IPS-20b (cell line): ENCODE results near the gene GINS3.

Source experiments
- H3K27ac ChIP-seq: one replicate; pipeline ENCODE4 v1.5.1; 2013; ENCODE audit warnings: low read length
- H3K27me3 ChIP-seq: 2 replicates; pipeline ENCODE4 v1.6.1; 2013; ENCODE audit warnings: mild to moderate bottlenecking, low read length, inconsistent platforms; ENCODE audit not compliant: insufficient read depth
- H3K36me3 ChIP-seq: 2 replicates; pipeline ENCODE4 v1.6.1; 2013; ENCODE audit warnings: low read depth, mild to moderate bottlenecking, inconsistent platforms, low read length, moderate library complexity; ENCODE audit not compliant: insufficient read depth
- H3K4me1 ChIP-seq: 2 replicates; pipeline ENCODE4 v1.6.1; 2013; ENCODE audit warnings: mild to moderate bottlenecking, control low read depth, inconsistent platforms, low read length, moderate library complexity; ENCODE audit not compliant: insufficient read depth
- H3K4me3 ChIP-seq: 2 replicates; pipeline ENCODE4 v1.5.1; 2013; ENCODE audit warnings: mild to moderate bottlenecking, low read length, inconsistent platforms
- H3K9ac ChIP-seq: 2 replicates; pipeline ENCODE4 v1.6.1; 2013; ENCODE audit warnings: low read depth, mild to moderate bottlenecking, inconsistent platforms, low read length, moderate library complexity
- H3K9me3 ChIP-seq: 2 replicates; pipeline ENCODE4 v1.6.1; 2013; ENCODE audit warnings: mild to moderate bottlenecking, low read depth, low read length, inconsistent platforms; ENCODE audit not compliant: insufficient read depth

Gene GINS3

GRCh38 chr16:58366247-58367031, 25.8 kb upstream of the GINS3 start:
- Histone ChIP-seq H3K4me1 (no peaks in the 10 kb centered on the region), H3K27ac (no peak overlapping the region), H3K27me3 (peaks cover 16% of the 10 kb centered on the region; the same call in 1 of the 2 replicates), H3K9ac (no peak overlapping the region), H3K36me3 (no peaks in the 10 kb centered on the region), H3K9me3 (no peaks in the 10 kb centered on the region), H3K4me3 (no peak overlapping the region)

GRCh38 chr16:58367252-58367651, 25.0 kb upstream of the GINS3 start:
- H3K4me1 ChIP-seq: no peaks in the 10 kb centered on the region
- H3K27ac ChIP-seq: no peak overlapping the region
- no peaks in the 10 kb centered on the region for H3K9me3 ChIP-seq
- no peaks in the 10 kb centered on the region for H3K36me3 ChIP-seq
- H3K27me3 ChIP-seq: peaks cover 7% of the 10 kb centered on the region; the same call in 1 of the 2 replicates
- H3K9ac ChIP-seq: no peak overlapping the region
- H3K4me3 ChIP-seq: no peak overlapping the region

GRCh38 chr16:58371841-58372240, 20.4 kb upstream of the GINS3 start:
- no peak overlapping the region for H3K4me3 ChIP-seq
- H3K9ac ChIP-seq: no peak overlapping the region
- no peaks in the 10 kb centered on the region for H3K36me3 ChIP-seq

GRCh38 chr16:58375386-58375785, 16.9 kb upstream of the GINS3 start:
- H3K36me3 ChIP-seq: no peaks in the 10 kb centered on the region
- H3K27me3 ChIP-seq: no peaks in the 10 kb centered on the region
- no peaks in the 10 kb centered on the region for H3K9me3 ChIP-seq
- H3K27ac ChIP-seq: no peak overlapping the region
- no peak overlapping the region for H3K4me3 ChIP-seq
- H3K9ac ChIP-seq: no peak overlapping the region
- H3K4me1 ChIP-seq: no peaks in the 10 kb centered on the region

More at GRCh38 chr16:58371841-58372240, 20.4 kb upstream of the GINS3 start:
- Histone ChIP-seq H3K9me3 (no peaks in the 10 kb centered on the region), H3K27me3 (no peaks in the 10 kb centered on the region), H3K27ac (no peak overlapping the region), H3K4me1 (no peaks in the 10 kb centered on the region)

GRCh38 chr16:58377932-58378331, 14.3 kb upstream of the GINS3 start:
- H3K9ac ChIP-seq: no peak overlapping the region
- no peaks in the 10 kb centered on the region for H3K4me1 ChIP-seq
- H3K27me3 ChIP-seq: no peaks in the 10 kb centered on the region
- no peaks in the 10 kb centered on the region for H3K9me3 ChIP-seq
- no peak overlapping the region for H3K4me3 ChIP-seq
- no peak overlapping the region for H3K27ac ChIP-seq
- H3K36me3 ChIP-seq: no peaks in the 10 kb centered on the region

GRCh38 chr16:58378401-58378800, 13.9 kb upstream of the GINS3 start:
- no peaks in the 10 kb centered on the region for H3K4me1 ChIP-seq
- H3K4me3 ChIP-seq: no peak overlapping the region
- H3K9ac ChIP-seq: no peak overlapping the region
- no peaks in the 10 kb centered on the region for H3K27me3 ChIP-seq
- no peaks in the 10 kb centered on the region for H3K36me3 ChIP-seq
- no peaks in the 10 kb centered on the region for H3K9me3 ChIP-seq
- no peak overlapping the region for H3K27ac ChIP-seq

- no peak overlapping the region for H3K4me3 ChIP-seq
Measured at GRCh38 chr16:58379736-58380135, 12.5 kb upstream of the GINS3 start.

GRCh38 chr16:58381661-58382060, 10.6 kb upstream of the GINS3 start:
- no peak overlapping the region for H3K4me3 ChIP-seq
- no peak overlapping the region for H3K27ac ChIP-seq
- H3K4me1 ChIP-seq: no peaks in the 10 kb centered on the region
- H3K27me3 ChIP-seq: no peaks in the 10 kb centered on the region
- no peak overlapping the region for H3K9ac ChIP-seq
- H3K36me3 ChIP-seq: no peaks in the 10 kb centered on the region
- H3K9me3 ChIP-seq: no peaks in the 10 kb centered on the region

More at GRCh38 chr16:58379736-58380135, 12.5 kb upstream of the GINS3 start:
- Histone ChIP-seq H3K4me1 (no peaks in the 10 kb centered on the region), H3K27ac (no peak overlapping the region), H3K27me3 (no peaks in the 10 kb centered on the region), H3K9ac (no peak overlapping the region), H3K9me3 (no peaks in the 10 kb centered on the region), H3K36me3 (no peaks in the 10 kb centered on the region)

- Histone ChIP-seq H3K27ac (no peak overlapping the region), H3K9me3 (no peaks in the 10 kb centered on the region), H3K9ac (no peak overlapping the region), H3K4me1 (no peaks in the 10 kb centered on the region), H3K4me3 (no peak overlapping the region), H3K27me3 (peaks cover 11% of the 10 kb centered on the region), H3K36me3 (no peaks in the 10 kb centered on the region)
Measured at GRCh38 chr16:58384437-58385055, 7.7 kb upstream of the GINS3 start.

- Histone ChIP-seq H3K36me3 (no peaks in the 10 kb centered on the region), H3K27ac (no peak overlapping the region), H3K4me3 (no peak overlapping the region), H3K9ac (no peak overlapping the region), H3K4me1 (no peaks in the 10 kb centered on the region), H3K9me3 (no peaks in the 10 kb centered on the region), H3K27me3 (peaks cover 18% of the 10 kb centered on the region)
Measured at GRCh38 chr16:58385218-58385773, 7.0 kb upstream of the GINS3 start.

- no peak overlapping the region for H3K4me3 ChIP-seq
- H3K27ac ChIP-seq: no peak overlapping the region
- H3K9me3 ChIP-seq: no peaks in the 10 kb centered on the region
- no peaks in the 10 kb centered on the region for H3K4me1 ChIP-seq
- H3K36me3 ChIP-seq: peaks cover 2% of the 10 kb centered on the region; the same call in 1 of the 2 replicates
- peaks cover 35% of the 10 kb centered on the region for H3K27me3 ChIP-seq
- no peak overlapping the region for H3K9ac ChIP-seq
Measured at GRCh38 chr16:58389724-58390123, 2.5 kb upstream of the GINS3 start.

- Histone ChIP-seq H3K36me3 (peaks cover 3% of the 10 kb centered on the region; the same call in 1 of the 2 replicates), H3K4me1 (no peaks in the 10 kb centered on the region), H3K27ac (no peak overlapping the region), H3K9me3 (no peaks in the 10 kb centered on the region), H3K27me3 (peaks cover 35% of the 10 kb centered on the region), H3K9ac (peak overlapping the region; percentile 98; the same call in 1 of the 2 replicates), H3K4me3 (peak overlapping the region; percentile 98)
Measured at GRCh38 chr16:58393138-58393504, 850 bp downstream of the GINS3 start.
